IPS-18c (cell line): ENCODE results near the gene FZD8.

Experiments
- H3K4me3 ChIP-seq: 2 replicates; pipeline ENCODE4 v1.7.0; 2013; ENCODE audit warnings: low read depth, mild to moderate bottlenecking, low read length, moderate library complexity; ENCODE audit not compliant: insufficient read depth
- H3K9me3 ChIP-seq: one replicate; pipeline ENCODE4 v1.6.1; 2013; ENCODE audit warnings: mild to moderate bottlenecking, low read length, moderate library complexity; ENCODE audit not compliant: control insufficient read depth, insufficient read depth

The FZD8 gene

GRCh38 chr10:35626971-35627507 is 15.1 kb downstream of the FZD8 start:
- Histone ChIP-seq H3K4me3 (no peak overlapping the region), H3K9me3 (no peaks in the 10 kb centered on the region)

DNA sequence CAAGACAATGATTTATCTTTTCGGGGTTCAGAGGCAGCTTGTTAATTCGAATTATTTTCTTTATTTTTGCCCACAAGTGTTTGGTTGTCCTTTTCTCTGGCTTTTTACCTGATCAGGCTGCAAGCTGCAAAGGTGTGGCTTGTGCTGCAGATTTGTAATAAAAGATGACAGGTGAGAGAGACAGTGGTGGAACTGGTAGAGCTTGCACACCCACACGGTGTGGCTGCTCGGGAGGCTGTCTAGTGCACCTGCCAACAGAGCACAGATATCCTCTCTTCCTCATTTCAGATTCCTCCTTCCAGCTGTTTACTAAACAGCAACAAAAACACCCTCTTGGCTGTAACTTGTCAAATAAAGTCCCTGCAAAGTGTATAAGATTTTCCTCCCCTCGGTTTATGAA is 27.8 kb downstream of the FZD8 start:
- H3K4me3 ChIP-seq = no peak overlapping the region
- H3K9me3 ChIP-seq = no peaks in the 10 kb centered on the region

GRCh38 chr10:35613597-35614226 is 28.4 kb downstream of the FZD8 start:
- Histone ChIP-seq H3K4me3 (no peak overlapping the region), H3K9me3 (no peaks in the 10 kb centered on the region)

DNA sequence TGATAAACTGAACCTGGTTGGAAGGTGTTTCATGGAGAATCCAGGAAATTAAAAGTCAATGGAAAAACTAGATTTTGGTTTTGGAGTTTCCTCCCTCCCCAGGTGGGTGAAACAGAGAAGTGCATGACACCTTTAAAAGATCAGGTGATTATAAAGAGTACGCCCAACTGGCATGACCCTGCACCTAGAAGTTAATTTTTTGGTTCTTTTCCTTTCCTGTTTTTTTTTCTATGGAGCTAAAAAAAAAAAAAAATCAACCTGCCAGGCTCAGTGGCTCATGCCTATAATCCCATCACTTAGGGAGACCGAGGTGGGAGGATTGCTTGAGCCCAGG is 29.0 kb downstream of the FZD8 start:
- Histone ChIP-seq H3K9me3 (no peaks in the 10 kb centered on the region), H3K4me3 (no peak overlapping the region)

- Histone ChIP-seq H3K9me3 (no peaks in the 10 kb centered on the region), H3K4me3 (no peak overlapping the region)
Observed at GRCh38 chr10:35612385-35613106, 29.6 kb downstream of the FZD8 start.

DNA sequence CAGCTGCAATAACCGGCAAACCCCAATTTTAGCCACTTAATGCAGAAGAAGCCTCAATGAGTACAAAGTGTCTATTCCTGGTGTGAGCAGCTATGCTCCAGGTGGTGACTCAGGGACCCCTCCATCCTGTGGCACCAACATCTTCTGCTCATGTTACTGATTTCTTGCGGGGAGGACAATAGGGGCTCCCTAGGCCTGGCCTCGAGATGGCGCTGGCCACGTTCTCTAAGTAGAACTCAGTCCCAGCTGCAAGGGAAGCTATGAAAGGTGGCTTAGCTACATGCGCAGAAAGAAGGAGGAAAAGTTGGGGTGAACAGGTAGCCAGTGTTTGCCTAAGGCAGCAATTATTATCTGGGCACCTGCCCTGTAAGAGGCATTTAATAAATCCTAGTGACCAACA is 30.3 kb downstream of the FZD8 start:
- H3K9me3 ChIP-seq = no peaks in the 10 kb centered on the region
- H3K4me3 ChIP-seq = no peak overlapping the region

DNA sequence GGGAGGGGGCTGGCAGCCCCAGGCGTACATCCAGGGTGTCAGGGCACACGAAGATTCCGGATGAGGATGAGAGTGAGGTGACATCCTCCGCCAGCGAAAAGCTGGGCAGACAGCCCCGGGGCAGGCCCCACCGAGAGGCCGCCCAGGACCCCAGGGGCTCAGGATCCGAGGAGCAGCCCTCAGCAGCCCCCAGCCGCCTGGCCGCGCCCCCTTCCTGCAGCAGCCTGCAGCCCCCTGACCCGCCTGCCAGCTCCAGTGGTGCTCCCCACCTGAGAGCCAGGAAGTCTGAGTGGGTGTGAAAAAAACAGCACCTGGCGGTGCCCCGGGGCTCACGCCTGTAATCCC is 33.8 kb downstream of the FZD8 start:
- H3K4me3 ChIP-seq = no peak overlapping the region

DNA sequence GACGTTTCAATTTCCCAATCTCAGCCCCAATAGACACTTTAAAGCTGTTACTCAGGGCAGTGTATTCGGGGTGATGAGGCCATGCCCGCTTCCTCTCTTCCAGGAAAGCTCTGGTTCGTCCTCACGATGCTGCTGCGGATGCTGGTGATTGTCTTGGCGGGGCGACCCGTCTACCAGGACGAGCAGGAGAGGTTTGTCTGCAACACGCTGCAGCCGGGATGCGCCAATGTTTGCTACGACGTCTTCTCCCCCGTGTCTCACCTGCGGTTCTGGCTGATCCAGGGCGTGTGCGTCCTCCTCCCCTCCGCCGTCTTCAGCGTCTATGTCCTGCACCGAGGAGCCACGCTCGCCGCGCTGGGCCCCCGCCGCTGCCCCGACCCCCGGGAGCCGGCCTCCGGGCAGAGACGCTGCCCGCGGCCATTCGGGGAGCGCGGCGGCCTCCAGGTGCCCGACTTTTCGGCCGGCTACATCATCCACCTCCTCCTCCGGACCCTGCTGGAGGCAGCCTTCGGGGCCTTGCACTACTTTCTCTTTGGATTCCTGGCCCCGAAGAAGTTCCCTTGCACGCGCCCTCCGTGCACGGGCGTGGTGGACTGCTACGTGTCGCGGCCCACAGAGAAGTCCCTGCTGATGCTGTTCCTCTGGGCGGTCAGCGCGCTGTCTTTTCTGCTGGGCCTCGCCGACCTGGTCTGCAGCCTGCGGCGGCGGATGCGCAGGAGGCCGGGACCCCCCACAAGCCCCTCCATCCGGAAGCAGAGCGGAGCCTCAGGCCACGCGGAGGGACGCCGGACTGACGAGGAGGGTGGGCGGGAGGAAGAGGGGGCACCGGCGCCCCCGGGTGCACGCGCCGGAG is 34.4 kb downstream of the FZD8 start:
- Histone ChIP-seq H3K4me3 (no peak overlapping the region), H3K9me3 (no peaks in the 10 kb centered on the region)

More for the DNA sequence above, 33.8 kb downstream of the FZD8 start:
- H3K9me3 ChIP-seq = no peaks in the 10 kb centered on the region

- no peaks in the 10 kb centered on the region for H3K9me3 ChIP-seq
- no peak overlapping the region for H3K4me3 ChIP-seq
Observed at GRCh38 chr10:35606430-35606829, 35.7 kb downstream of the FZD8 start.

- Histone ChIP-seq H3K9me3 (no peaks in the 10 kb centered on the region), H3K4me3 (no peak within 1 kb of the TSS)
Observed at GRCh38 chr10:35605191-35605590, 36.9 kb downstream of the FZD8 start, which contains the start of gene GJD4. TSS of gene GJD4 (plus strand) at chr10:35605341. CDS start at chr10:35605568, 227 bp downstream.

GRCh38 chr10:35600193-35600592 is 41.9 kb downstream of the FZD8 start:
- no peaks in the 10 kb centered on the region for H3K9me3 ChIP-seq
- H3K4me3 ChIP-seq = no peak overlapping the region

GRCh38 chr10:35598379-35598778 is 43.7 kb downstream of the FZD8 start:
- no peaks in the 10 kb centered on the region for H3K9me3 ChIP-seq
- no peak overlapping the region for H3K4me3 ChIP-seq

- no peak overlapping the region for H3K4me3 ChIP-seq
- H3K9me3 ChIP-seq = peaks cover 4% of the 10 kb centered on the region
Observed at GRCh38 chr10:35595106-35595505, 47.0 kb downstream of the FZD8 start.

DNA sequence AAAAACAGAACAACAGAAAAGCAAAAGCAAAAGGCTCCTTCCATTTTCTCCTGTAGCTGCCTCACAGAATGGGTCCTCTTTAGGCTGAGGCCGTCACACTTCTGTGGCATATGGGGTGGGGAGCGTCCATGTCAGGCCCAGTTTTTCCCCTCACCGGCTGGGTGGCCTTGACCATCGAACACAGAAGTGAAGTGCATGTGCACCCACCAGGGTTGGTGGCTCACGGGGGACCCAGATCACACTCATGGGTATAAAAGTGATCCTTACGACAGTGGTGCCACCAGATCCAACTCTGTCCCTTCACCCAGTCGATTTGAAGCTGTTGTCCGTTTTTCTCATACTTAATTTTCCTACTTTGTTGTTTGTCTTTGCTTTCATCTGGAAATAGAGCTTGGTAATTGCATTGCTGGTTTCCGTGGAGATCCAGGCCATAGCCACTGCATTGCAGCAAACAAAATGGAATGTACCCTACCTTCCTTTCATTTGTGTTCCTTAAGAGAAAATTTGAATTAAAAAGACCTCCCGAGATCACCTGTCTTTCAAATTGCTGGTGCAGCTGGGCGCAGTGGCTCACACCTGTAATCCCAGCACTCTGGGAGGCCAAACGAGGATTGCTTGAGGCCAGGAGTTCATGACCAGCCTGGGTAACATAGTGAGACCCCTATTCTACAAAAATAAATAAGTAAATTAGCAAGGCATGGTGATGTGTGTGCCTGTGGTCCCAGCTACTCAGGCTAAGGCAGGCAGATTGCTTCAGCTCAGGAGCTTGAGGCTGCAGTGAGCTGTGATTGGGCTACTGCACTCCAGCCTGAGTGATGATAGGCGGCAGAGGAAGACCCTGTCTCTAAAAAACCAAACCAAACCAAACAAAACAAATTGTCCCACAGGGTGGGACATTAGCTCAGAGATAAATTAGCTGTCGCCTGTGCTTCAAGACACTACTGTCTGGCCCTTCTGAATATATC is 47.7 kb downstream of the FZD8 start:
- Histone ChIP-seq H3K4me3 (no peak overlapping the region), H3K9me3 (peaks cover 4% of the 10 kb centered on the region)

DNA sequence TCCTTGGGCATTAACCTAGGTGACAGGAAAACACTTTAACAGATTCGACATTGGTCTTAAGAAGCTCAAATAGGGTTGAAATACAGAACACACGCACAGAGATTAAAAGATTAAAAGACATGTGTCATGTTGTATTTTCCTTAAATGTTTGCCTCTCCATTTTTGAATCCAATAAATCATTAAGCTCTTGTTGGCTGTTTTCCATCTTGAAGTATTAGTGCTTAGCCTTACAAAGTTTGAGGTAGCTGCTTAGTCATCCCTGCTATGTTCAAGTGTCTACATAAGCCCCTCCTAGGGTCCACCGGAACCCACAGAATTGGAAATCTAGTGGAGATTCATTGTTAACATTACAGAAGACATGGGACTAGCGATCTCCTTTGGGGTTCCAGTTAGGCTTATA is 49.7 kb downstream of the FZD8 start:
- Histone ChIP-seq H3K9me3 (peaks cover 4% of the 10 kb centered on the region), H3K4me3 (no peak overlapping the region)

DNA sequence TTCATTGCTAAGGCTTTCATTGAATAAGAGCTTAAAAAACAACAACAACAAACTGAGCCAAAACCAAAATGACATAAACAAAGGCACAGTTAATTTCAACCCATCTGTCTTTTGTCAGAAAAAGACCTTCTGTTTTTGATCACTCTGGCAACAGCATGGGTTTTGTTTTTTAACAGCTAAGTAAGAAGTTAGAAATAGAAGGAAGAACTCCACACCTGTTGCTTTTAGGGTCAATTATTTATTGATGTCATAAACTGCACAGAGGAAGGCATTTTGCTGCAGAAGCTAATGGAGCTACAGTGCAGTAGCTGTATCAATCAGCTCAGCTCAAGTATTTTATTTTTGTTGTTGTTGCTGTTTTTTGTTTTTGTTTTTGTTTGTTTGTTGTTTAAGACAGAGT is 53.3 kb downstream of the FZD8 start:
- Histone ChIP-seq H3K4me3 (no peak overlapping the region), H3K9me3 (peaks cover 4% of the 10 kb centered on the region)
